H1 (cell line): ENCODE results near the gene CLCN3. TPM values are rescaled to one million over a fixed set of nuclear protein-coding genes. Genes with fewer than 3 reads are reported as not detected.
A peak's percentile ranks its signal among the peaks of the same experiment; 100 is the strongest.

Experiments used
- CTCF ChIA-PET: fragments of 300-600 bp; sonication (Branson Sonifier 250); formaldehyde crosslinking; loops from one replicate; lab custom pipeline; 2021; ENCODE audit not compliant: partially characterized antibody; lab: Charles Lee
- POLR2A ChIA-PET: fragments of 300-600 bp; sonication (Branson Sonifier 250); formaldehyde crosslinking; loops from one replicate; lab custom pipeline; 2021; ENCODE audit warnings: inconsistent platforms; ENCODE audit not compliant: partially characterized antibody; lab: Charles Lee
- DNase-seq, 2 experiments: peaks; one replicate each; pipeline versions ENCODE4 v3.0.0 to v3.0.0-alpha.2; 2010 to 2022; ENCODE audit warnings: low spot score in 2 of 2, low read depth in 1 of 2, mixed read lengths in 1 of 2
- FAIRE-seq: peaks from 2 replicates; lab custom pipeline; 2011; peaks lifted over from hg19 to GRCh38; lab: Jason Lieb, UNC
- H2AFZ ChIP-seq: 2 replicates; pipeline ENCODE4 v1.8.1; 2012; ENCODE audit warnings: low read length, inconsistent platforms
- H2AK5ac ChIP-seq: 2 replicates; pipeline ENCODE4 v1.6.1; 2013; ENCODE audit warnings: low read depth, low read length
- H2BK120ac ChIP-seq: replicated peaks from 2 replicates; pipeline ENCODE3; 2013; ENCODE audit warnings: low read depth, low read length, inconsistent platforms
- H2BK12ac ChIP-seq: 2 replicates; pipeline ENCODE4 v1.6.1; 2013; ENCODE audit warnings: low read depth, low read length
- H2BK15ac ChIP-seq: 2 replicates; pipeline ENCODE4 v1.6.1; 2013; ENCODE audit warnings: low read length
- H2BK20ac ChIP-seq: 2 replicates; pipeline ENCODE4 v1.6.1; 2013; ENCODE audit warnings: low read length
- H2BK5ac ChIP-seq: 2 replicates; pipeline ENCODE4 v1.6.1; 2013; ENCODE audit warnings: low read depth, low read length
- H3K14ac ChIP-seq: 2 replicates; pipeline ENCODE4 v1.6.1; 2013; ENCODE audit warnings: inconsistent platforms; ENCODE audit not compliant: insufficient read length
- H3K18ac ChIP-seq: 2 replicates; pipeline ENCODE4 v1.6.1; 2013; ENCODE audit warnings: low read length; ENCODE audit errors: extremely low read depth
- H3K23ac ChIP-seq: 2 replicates; pipeline ENCODE4 v1.6.1; 2013; ENCODE audit warnings: inconsistent platforms; ENCODE audit not compliant: insufficient read length
- H3K23me2 ChIP-seq: 2 replicates; pipeline ENCODE4 v1.6.1; 2013; ENCODE audit warnings: low read depth, low read length
- H3K27ac ChIP-seq: 2 replicates; pipeline ENCODE4 v1.6.1; 2011; ENCODE audit warnings: low read depth, low read length, inconsistent platforms
- H3K27me3 ChIP-seq, 4 experiments: replicated peaks in 1 of 4; 1 replicate in 1 of 4; 2 replicates in 3 of 4; pipeline versions ENCODE4 v1.6.1 to v1.8.1; 2011 to 2013; ENCODE audit warnings: low read length in 3 of 4, mild to moderate bottlenecking in 3 of 4, inconsistent platforms in 2 of 4, mixed read lengths in 2 of 4, moderate library complexity in 1 of 4; ENCODE audit not compliant: control insufficient read depth in 3 of 4, insufficient read depth in 3 of 4; ENCODE audit errors: extremely low read depth in 1 of 4
- H3K36me3 ChIP-seq, 4 experiments: 2 replicates each; pipeline versions ENCODE4 v1.6.1 to v1.8.1; 2011 to 2013; ENCODE audit warnings: mild to moderate bottlenecking in 4 of 4, low read length in 3 of 4, moderate library complexity in 2 of 4, control low read depth in 1 of 4, inconsistent platforms in 1 of 4; ENCODE audit not compliant: insufficient read depth in 4 of 4, control insufficient read depth in 2 of 4
- H3K4ac ChIP-seq: replicated peaks from 2 replicates; pipeline ENCODE3; 2013; ENCODE audit warnings: low read length, low read depth, mixed read lengths, inconsistent platforms; ENCODE audit not compliant: insufficient read length
- H3K4me1 ChIP-seq, 4 experiments: replicated peaks in 1 of 4; 1 replicate in 1 of 4; 2 replicates in 3 of 4; pipeline versions ENCODE4 v1.6.1 to v1.8.1; 2011 to 2013; ENCODE audit warnings: low read length in 3 of 4, inconsistent platforms in 2 of 4, mixed read lengths in 1 of 4; ENCODE audit not compliant: insufficient read depth in 4 of 4, control insufficient read depth in 3 of 4
- H3K4me2 ChIP-seq, 2 experiments: 2 replicates each; pipeline versions ENCODE4 v1.6.1 to v1.8.1; 2011 to 2013; ENCODE audit warnings: low read depth in 2 of 2, low read length in 2 of 2, control low read depth in 1 of 2, inconsistent platforms in 1 of 2, mild to moderate bottlenecking in 1 of 2; ENCODE audit not compliant: insufficient read depth in 1 of 2
- H3K4me3 ChIP-seq, 4 experiments: fragments of 200-600, 300-600 bp in 1 of 4; sonication (generic), shearing (Covaris generic), sonication (Bioruptor Twin) in 1 of 4; 2 replicates each; pipeline versions ENCODE4 v1.5.1 to v1.8.1; 2011 to 2016; ENCODE audit warnings: low read length in 4 of 4, low read depth in 3 of 4, control low read depth in 2 of 4, inconsistent platforms in 2 of 4, mild to moderate bottlenecking in 2 of 4, mixed read lengths in 1 of 4, moderate library complexity in 1 of 4; ENCODE audit not compliant: insufficient read depth in 2 of 4; ENCODE audit errors: extremely low read depth in 1 of 4
- H3K56ac ChIP-seq: replicated peaks from 2 replicates; pipeline ENCODE3; 2013; ENCODE audit warnings: low read depth, mild to moderate bottlenecking, mixed read lengths, low read length, inconsistent platforms; ENCODE audit not compliant: insufficient read length
- H3K79me1 ChIP-seq: 2 replicates; pipeline ENCODE4 v1.6.1; 2013; ENCODE audit warnings: low read depth, low read length, control low read depth
- H3K79me2 ChIP-seq, 2 experiments: 2 replicates each; pipeline versions ENCODE4 v1.6.1 to v1.8.1; 2012 to 2013; ENCODE audit warnings: low read length in 2 of 2, mild to moderate bottlenecking in 2 of 2, inconsistent platforms in 1 of 2; ENCODE audit not compliant: insufficient read depth in 2 of 2, control insufficient read depth in 1 of 2
- H3K9ac ChIP-seq, 4 experiments: replicated peaks in 1 of 4; 1 replicate in 1 of 4; 2 replicates in 3 of 4; pipeline versions ENCODE4 v1.6.1 to v1.8.1; 2011 to 2013; ENCODE audit warnings: low read depth in 3 of 4, low read length in 3 of 4, control low read depth in 2 of 4, mild to moderate bottlenecking in 2 of 4, moderate library complexity in 2 of 4, inconsistent platforms in 1 of 4; ENCODE audit errors: extremely low read depth in 1 of 4
- H3K9me3 ChIP-seq, 2 experiments: 2 replicates each; pipeline versions ENCODE4 v1.6.1 to v1.8.1; 2012 to 2013; ENCODE audit warnings: mild to moderate bottlenecking in 2 of 2, moderate library complexity in 2 of 2, control low read depth in 1 of 2, inconsistent platforms in 1 of 2, low read depth in 1 of 2, low read length in 1 of 2, mixed read lengths in 1 of 2; ENCODE audit not compliant: insufficient read depth in 2 of 2
- H4K20me1 ChIP-seq, 2 experiments: replicated peaks in 1 of 2; 2 replicates each; pipeline versions ENCODE3 to v1.8.1; 2011 to 2013; ENCODE audit warnings: inconsistent platforms in 2 of 2, low read length in 2 of 2, mild to moderate bottlenecking in 1 of 2; ENCODE audit not compliant: insufficient read depth in 2 of 2, control insufficient read depth in 1 of 2
- H4K5ac ChIP-seq: 2 replicates; pipeline ENCODE4 v1.6.1; 2013; ENCODE audit warnings: low read length, low read depth, mixed read lengths, inconsistent platforms; ENCODE audit not compliant: insufficient read length
- H4K8ac ChIP-seq: 2 replicates; pipeline ENCODE4 v1.8.0; 2013; ENCODE audit warnings: mild to moderate bottlenecking, moderate library complexity, low read length, inconsistent platforms; ENCODE audit not compliant: insufficient read depth; ENCODE audit errors: extremely low read depth
- H4K91ac ChIP-seq: replicated peaks from 2 replicates; pipeline ENCODE3; 2013; ENCODE audit warnings: low read length, mixed read lengths, inconsistent platforms; ENCODE audit not compliant: insufficient read length
- EZH2 ChIP-seq: fragments of 200-600 bp; sonication (generic); IDR thresholded peaks from 2 replicates; pipeline ENCODE4 v1.7.1; 2012; ENCODE audit warnings: low read depth, mild to moderate bottlenecking, moderate library complexity, low read length, inconsistent platforms; ENCODE audit not compliant: severe bottlenecking
- JUND ChIP-seq: IDR thresholded peaks from 2 replicates; pipeline ENCODE4 v1.6.1; 2011; ENCODE audit warnings: mild to moderate bottlenecking, improper control_type of control experiment, low read length
- KDM5A ChIP-seq: fragments of 200-600 bp; IDR thresholded peaks from 2 replicates; pipeline ENCODE4 v1.7.1; 2012; ENCODE audit warnings: mild to moderate bottlenecking, low read length, inconsistent platforms, mixed read lengths
- PHF8 ChIP-seq: fragments of 200-600 bp; sonication (generic); conservative IDR thresholded peaks from 2 replicates; pipeline ENCODE4 v1.7.1; 2012; ENCODE audit warnings: low read depth, mild to moderate bottlenecking, inconsistent platforms, low read length, moderate library complexity
- POLR2AphosphoS5 ChIP-seq: IDR thresholded peaks from 2 replicates; pipeline ENCODE4 v1.6.1; 2011; ENCODE audit warnings: low read depth, low read length
- RFX5 ChIP-seq: IDR thresholded peaks from 2 replicates; pipeline ENCODE4 v1.6.1; 2011; ENCODE audit warnings: low read depth, low read length, improper control_type of control experiment, borderline replicate concordance
- SRF ChIP-seq: IDR thresholded peaks from 2 replicates; pipeline ENCODE4 v1.6.1; 2011; ENCODE audit warnings: mild to moderate bottlenecking, low read depth, low read length, moderate library complexity
- SUZ12 ChIP-seq: fragments of 200-600 bp; sonication (generic); IDR thresholded peaks from 2 replicates; pipeline ENCODE4 v1.6.1; 2012; ENCODE audit warnings: mild to moderate bottlenecking, inconsistent platforms, low read length, moderate library complexity, mixed read lengths
- TAF7 ChIP-seq: optimal IDR thresholded peaks from 2 replicates; pipeline ENCODE3; 2011; ENCODE audit warnings: low read depth, mild to moderate bottlenecking, inconsistent platforms, low read length, moderate library complexity, borderline replicate concordance
- TBP ChIP-seq: IDR thresholded peaks from 2 replicates; pipeline ENCODE4 v1.6.1; 2011; ENCODE audit warnings: low read depth, low read length, improper control_type of control experiment
- TEAD4 ChIP-seq: IDR thresholded peaks from 2 replicates; pipeline ENCODE4 v1.6.1; 2012; ENCODE audit warnings: low read depth, low read length, inconsistent platforms, mixed read lengths
- ZNF274 ChIP-seq: IDR thresholded peaks from 2 replicates; pipeline ENCODE4 v1.7.0; 2012; ENCODE audit warnings: low read length, borderline replicate concordance; ENCODE audit errors: extremely low read depth
- WGBS, 2 experiments: shearing (Covaris generic) in 1 of 2; methylation state at CpG; one replicate each; pipeline versions ENCODE4 v1.1.6 to v1.1.7; 2013 to 2015; ENCODE audit warnings: low lambda C conversion rate in 2 of 2, mixed read lengths in 2 of 2, inconsistent platforms in 1 of 2, low coverage in 1 of 2, missing lambda C conversion rate in 1 of 2; ENCODE audit not compliant: insufficient replicate concordance in 2 of 2, insufficient coverage in 1 of 2, insufficient read length in 1 of 2; ENCODE audit errors: extremely low coverage in 1 of 2, missing lambda C conversion rate in 1 of 2; 5-methylcytosine and 5-hydroxymethylcytosine counted together
- polyA plus RNA-seq, 7 experiments: library from polyadenylated mRNA; depleted of rRNA in 3 of 7; stranded (reverse) in 5 of 7; unstranded in 2 of 7; fragments of >200 nt in 5 of 7; fragments of 200-250 nt in 2 of 7; gene quantifications; 1 replicate in 5 of 7; 2 replicates in 1 of 7; 4 replicates in 1 of 7; pipeline versions ENCODE4 v1.2.1 to v1.2.3, GENCODE V29; 2011 to 2013; ENCODE audit warnings: missing spikeins in 2 of 7, mixed read lengths in 2 of 7
- total RNA-seq: library from RNA; stranded (reverse); fragmentation: NEBNext Ultra II Directional; extraction: Animal tissue kit (Norgen Biotek cat#: 25700); gene quantifications from 2 replicates; pipeline ENCODE4 v1.2.1, GENCODE V29; 2021

Gene CLCN3
- total and polyA plus RNA-seq, 2 of the 8 experiments (the other 6 are each of a cell fraction or from before 2014, with no cell fraction given): 8.8 to 32.8 TPM

DNA sequence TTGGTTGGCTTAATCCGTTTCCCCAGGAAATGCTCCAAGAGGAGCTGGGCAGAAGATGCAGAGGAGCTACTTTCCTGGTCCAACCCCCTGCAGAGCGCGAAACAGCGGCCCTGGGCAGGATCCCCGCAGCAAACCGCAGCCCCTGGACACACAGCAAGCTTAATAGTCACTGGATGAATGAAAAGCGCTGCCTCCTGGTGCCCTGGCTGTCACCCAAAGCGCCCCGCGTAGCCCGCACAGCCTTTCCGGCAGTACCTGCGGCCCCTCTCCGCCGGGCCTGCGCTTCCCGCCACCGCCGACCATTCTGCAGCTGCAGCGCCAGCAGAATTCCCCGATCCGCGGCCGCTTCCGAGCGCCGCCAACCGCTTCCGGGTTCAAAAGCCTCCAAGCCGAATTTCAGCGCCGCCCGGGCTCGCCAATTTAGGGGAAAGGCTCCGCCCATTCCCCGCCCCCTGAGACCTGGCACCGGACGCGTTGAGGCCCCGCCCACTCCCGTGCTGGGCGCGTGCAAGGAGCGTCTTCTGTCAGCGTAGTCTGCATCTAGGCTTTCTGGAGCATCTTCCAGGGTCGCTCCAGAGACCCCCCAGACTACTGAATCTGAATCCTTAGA lies 137.3 kb downstream of the CLCN3 start, which contains the start of gene HPF1:
Gene HPF1 (minus strand): TSS at position 370 of the 610 bp plus-strand sequence. CDS start 67 bp downstream, at position 303.
- Histone ChIP-seq H3K79me2 (peaks cover 0 to 21% of the 10 kb centered on the region in 2 experiments; a peak in 2 of 4 replicates), H3K18ac (peak within 1 kb of the TSS; percentile 5; the same call in 1 of the 2 replicates), H3K4me1 (peaks cover 0 to 13% (median 5%) of the 10 kb centered on the region in 4 experiments; a peak in 3 of 7 replicates), H3K4me2 (peak within 1 kb of the TSS; percentile 82 to 91), H3K23ac (no peak within 1 kb of the TSS), H3K36me3 (no peaks in the 10 kb centered on the region), H3K27me3 (no peaks in the 10 kb centered on the region; a peak in 1 of 7 replicates), H3K9ac (peak within 1 kb of the TSS; percentile 51 to 70 (median 64)), H3K23me2 (peaks cover 11% of the 10 kb centered on the region; the same call in 1 of the 2 replicates), H3K27ac (peak within 1 kb of the TSS; percentile 46; the same call in 1 of the 2 replicates), H3K79me1 (peaks cover 2% of the 10 kb centered on the region; the same call in 1 of the 2 replicates), H3K9me3 (no peaks in the 10 kb centered on the region), H2BK120ac (peak within 1 kb of the TSS; percentile 90), H3K4ac (no peak within 1 kb of the TSS), H2BK12ac (no peak within 1 kb of the TSS), H3K14ac (no peak within 1 kb of the TSS), H2BK15ac (0 out of 2 replicates have a peak within 1 kb of the TSS, but pooled peaks have one; percentile 29), H3K4me3 (peak within 1 kb of the TSS; percentile 77 to 91 (median 86)), H4K91ac (no peak within 1 kb of the TSS), H4K20me1 (no peaks in the 10 kb centered on the region), H2BK5ac (peak within 1 kb of the TSS; percentile 89; the same call in 1 of the 2 replicates), H3K56ac (peak within 1 kb of the TSS; percentile 86), H4K8ac (no peak within 1 kb of the TSS), H4K5ac (peak within 1 kb of the TSS; percentile 80), H2AK5ac (no peak within 1 kb of the TSS), H2BK20ac (no peak within 1 kb of the TSS), H2AFZ (peak within 1 kb of the TSS; percentile 87)
- ChIA-PET CTCF (interaction anchor here (0.6 kb wide), 1 partner anchor 286 kb away, joined by 4 read pairs; no protein-coding TSS in a partner anchor), POLR2A (interaction anchor here (0.6 to 1.1 kb wide), 2 partner anchors 163 to 184 kb away, joined by 3 read pairs; no protein-coding TSS in a partner anchor)
- FAIRE-seq (peak; percentile 39), DNase-seq (peak; percentile 82 to 96)
- WGBS, 2 experiments: 1% methylated on average over 46 of the region's 46 CpGs; no CpG with 5 or more reads in 1 of the 2 experiments
- no peak for TF ChIP-seq EZH2
- no peak for TF ChIP-seq KDM5A
- TF ChIP-seq ZNF274: no peak
- TF ChIP-seq RFX5: no peak; the same call in 1 of the 2 replicates
- TF ChIP-seq TEAD4: peak; percentile 27; the same call in 1 of the 2 replicates
- TF ChIP-seq JUND: no peak
- TF ChIP-seq TAF7: peak; percentile 30
- TF ChIP-seq SRF: peak; percentile 57; the same call in 1 of the 2 replicates
- TF ChIP-seq PHF8: peak; percentile 46; the same call in 1 of the 2 replicates
- no peak for TF ChIP-seq POLR2AphosphoS5
- TF ChIP-seq TBP: peak; percentile 60; the same call in 1 of the 2 replicates
- TF ChIP-seq SUZ12: no peak
